ENCODE measurements around the gene CCK.

CCK gene

GRCh38 chr3:42262525-42262924 lies 3.5 kb downstream of the CCK start:
- no peak for DNase-seq (ENCODE audit: low read depth)
- H3K4me3 ChIP-seq (ENCODE audit: low read depth, low read length), result no peak overlapping the region
- TF ChIP-seq CTCF (IDR thresholded peaks at IDR 0.05; ENCODE audit: insufficient read depth, low read depth, low read length, missing control alignments), result no peak

- no peak for DNase-seq (ENCODE audit: low read depth)
- H3K4me3 ChIP-seq (ENCODE audit: low read depth, low read length), result no peak overlapping the region
- TF ChIP-seq CTCF (IDR thresholded peaks at IDR 0.05; ENCODE audit: insufficient read depth, low read depth, low read length, missing control alignments), result no peak
These were observed 9.0 kb downstream of the CCK start for GRCh38 chr3:42257007-42257406.

DNA sequence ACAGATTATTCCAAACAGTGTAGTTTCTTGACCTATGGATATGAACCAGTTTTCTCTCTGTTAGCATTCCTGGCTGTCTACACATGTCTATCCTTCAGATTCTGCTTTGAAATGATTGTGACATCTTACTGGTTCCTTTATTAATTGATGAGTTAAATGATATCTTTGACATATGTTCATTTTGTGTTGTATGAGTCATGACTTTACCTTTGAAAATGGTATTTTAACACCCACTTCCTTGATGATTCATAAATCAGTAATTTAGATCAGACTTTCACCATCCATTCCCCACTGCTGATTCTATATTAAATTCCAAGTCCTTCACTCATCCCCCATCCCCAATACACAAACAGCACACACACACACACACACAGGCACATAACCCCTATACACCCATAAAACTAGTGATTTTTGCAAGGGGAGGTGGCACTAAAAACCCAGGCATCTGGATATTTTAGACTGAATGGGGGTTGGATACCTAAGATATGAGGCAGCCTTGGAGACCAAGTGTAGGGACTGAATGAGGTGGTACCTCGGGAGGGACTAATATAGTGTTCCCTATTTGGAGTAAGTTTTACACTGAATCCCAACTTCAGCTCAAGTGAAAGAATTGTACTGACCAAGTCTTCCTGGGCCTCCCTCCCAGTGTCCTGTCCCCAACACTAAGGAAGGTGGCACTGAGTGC lies 9.7 kb downstream of the CCK start:
- TF ChIP-seq CTCF (IDR thresholded peaks at IDR 0.05; ENCODE audit: insufficient read depth, low read depth, low read length, missing control alignments), result no peak
- H3K4me3 ChIP-seq (ENCODE audit: low read depth, low read length), result no peak overlapping the region
- no peak for DNase-seq (ENCODE audit: low read depth)

DNA sequence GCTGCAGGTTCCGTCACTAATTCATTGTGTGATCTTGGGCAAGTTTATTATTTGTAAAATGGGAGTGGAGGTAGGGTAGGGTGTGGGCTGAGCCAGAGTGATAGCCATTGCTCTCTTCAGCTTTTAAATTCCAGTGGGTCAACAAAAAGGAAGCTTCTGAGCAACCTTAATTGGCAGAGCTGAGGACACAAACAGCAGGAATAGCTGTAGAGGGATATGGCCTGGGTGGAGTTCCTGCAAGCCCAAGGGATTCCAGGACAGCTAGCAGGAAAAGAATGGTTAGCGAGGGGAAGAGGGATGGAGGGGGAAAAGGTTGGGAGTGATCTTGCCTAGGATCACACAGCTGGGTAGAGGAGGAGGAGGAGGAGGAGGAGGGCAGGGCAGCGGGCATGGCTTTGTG lies 11.4 kb downstream of the CCK start:
- TF ChIP-seq CTCF (IDR thresholded peaks at IDR 0.05; ENCODE audit: insufficient read depth, low read depth, low read length, missing control alignments), result no peak
- H3K4me3 ChIP-seq (ENCODE audit: low read depth, low read length), result no peak overlapping the region
- no peak for DNase-seq (ENCODE audit: low read depth)

DNA sequence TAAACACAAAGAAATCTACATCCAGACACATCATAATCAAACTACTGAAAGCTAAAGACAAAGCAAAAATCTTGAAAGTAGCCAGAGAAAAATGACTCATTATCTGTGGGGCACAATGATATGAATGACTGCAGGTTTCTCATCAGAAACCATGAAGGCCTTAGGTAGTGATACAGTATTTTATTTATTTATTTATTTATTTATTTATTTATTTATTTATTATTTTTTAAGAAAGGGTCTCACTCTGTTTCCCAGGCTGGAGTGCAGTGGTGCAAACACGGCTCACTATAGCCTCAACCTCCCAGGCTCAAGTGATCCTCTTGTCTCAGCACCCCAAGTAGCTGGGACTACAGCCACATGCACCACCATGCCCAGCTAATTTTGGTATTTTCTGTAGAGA lies 15.2 kb downstream of the CCK start:
- no peak for DNase-seq (ENCODE audit: low read depth)
- TF ChIP-seq CTCF (IDR thresholded peaks at IDR 0.05; ENCODE audit: insufficient read depth, low read depth, low read length, missing control alignments), result no peak
- H3K4me3 ChIP-seq (ENCODE audit: low read depth, low read length), result no peak overlapping the region

GRCh38 chr3:42247576-42248027 lies 18.4 kb downstream of the CCK start:
- peak; percentile 80 for DNase-seq (ENCODE audit: low read depth)
- TF ChIP-seq CTCF (IDR thresholded peaks at IDR 0.05; ENCODE audit: insufficient read depth, low read depth, low read length, missing control alignments), result peak; percentile 75
- no peak overlapping the region for H3K4me3 ChIP-seq (ENCODE audit: low read depth, low read length)

DNA sequence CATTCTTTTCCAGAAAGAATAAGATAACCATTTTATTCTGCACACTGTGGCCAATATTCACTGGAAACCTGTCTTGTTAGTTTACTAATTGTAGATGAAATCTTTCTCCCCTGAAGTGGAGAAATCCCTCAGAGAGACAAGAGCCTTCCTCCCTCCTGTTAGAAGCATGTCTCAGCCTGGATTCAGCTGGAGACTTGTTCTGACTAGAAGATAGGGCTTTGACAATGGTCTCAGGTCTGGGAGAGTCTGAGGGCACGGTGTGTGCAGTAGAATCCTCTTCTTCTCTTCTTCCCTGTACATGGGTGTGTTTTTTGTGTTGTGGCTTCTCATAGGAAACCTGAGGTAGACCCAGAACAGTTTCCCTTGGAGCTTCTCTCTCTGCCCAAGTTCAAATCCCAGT lies 19.9 kb downstream of the CCK start:
- TF ChIP-seq CTCF (IDR thresholded peaks at IDR 0.05; ENCODE audit: insufficient read depth, low read depth, low read length, missing control alignments), result no peak
- no peak overlapping the region for H3K4me3 ChIP-seq (ENCODE audit: low read depth, low read length)
- no peak for DNase-seq (ENCODE audit: low read depth)

Data from GM12865 (cell line).